A204.1 (cell line): Measurements from ENCODE around the gene FXYD5.
"Not testable (repeated sequence)": the region's sequence is repeated elsewhere in the genome, so short reads cannot be mapped to it uniquely, and the experiment has no call there.

ENCODE experiments used
- FAIRE-seq: peaks from 2 replicates; lab custom pipeline; 2012; peaks lifted over from hg19 to GRCh38; lab: Jason Lieb, UNC

FXYD5 gene

GRCh38 chr19:35120492-35120891, 34.0 kb upstream of the FXYD5 start:
- FAIRE-seq = no peak

DNA sequence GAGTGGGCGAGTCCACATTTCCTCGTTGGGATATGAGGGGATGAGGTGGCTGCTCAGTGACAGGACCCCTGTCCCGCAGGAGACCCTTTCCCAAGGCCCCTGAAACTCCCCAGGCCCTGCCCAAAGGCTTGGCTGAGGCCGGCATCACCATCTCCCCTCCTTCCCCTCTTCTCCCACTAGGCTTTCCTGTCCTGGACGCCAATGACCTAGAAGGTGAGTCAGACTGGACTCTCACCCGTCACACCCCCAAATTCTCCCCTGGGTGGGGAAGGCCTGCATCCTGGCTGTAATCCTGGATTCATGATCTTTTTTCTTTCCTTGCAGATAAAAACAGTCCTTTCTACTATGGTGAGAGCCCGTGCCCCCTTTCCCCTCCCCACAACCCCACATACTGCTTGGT, 33.6 kb upstream of the FXYD5 start:
- no peak for FAIRE-seq

DNA sequence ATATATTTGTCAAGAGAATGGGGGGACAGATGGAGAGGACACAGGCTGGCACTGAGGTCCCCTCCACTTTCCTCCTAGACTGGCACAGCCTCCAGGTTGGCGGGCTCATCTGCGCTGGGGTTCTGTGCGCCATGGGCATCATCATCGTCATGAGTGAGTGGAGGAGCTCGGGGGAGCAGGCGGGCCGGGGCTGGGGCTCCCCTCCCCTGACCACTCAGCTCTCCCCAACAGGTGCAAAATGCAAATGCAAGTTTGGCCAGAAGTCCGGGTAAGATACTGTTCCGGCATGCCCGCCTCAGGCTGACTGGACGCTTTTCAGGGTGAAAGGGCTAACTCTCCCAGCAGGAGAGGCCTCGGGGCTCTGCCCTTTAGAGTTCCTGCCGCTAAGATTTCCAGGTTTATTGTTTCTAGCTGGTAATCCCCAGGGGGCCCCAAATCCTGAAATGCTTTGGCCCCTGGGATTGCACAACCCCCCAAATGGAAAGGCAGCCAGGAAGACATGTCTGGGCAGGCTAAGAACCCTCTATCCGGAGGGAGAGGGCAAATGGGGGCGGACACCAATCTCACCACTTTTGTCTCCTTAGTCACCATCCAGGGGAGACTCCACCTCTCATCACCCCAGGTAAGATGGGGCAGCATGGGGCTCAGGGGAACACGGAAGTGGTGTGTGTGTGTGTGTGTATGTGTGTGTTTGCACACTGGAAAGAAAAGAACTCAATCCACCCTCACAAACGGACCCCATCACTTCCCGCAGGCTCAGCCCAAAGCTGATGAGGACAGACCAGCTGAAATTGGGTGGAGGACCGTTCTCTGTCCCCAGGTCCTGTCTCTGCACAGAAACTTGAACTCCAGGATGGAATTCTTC, 31.6 kb upstream of the FXYD5 start:
- no peak for FAIRE-seq

- FAIRE-seq = no peak
Observed at GRCh38 chr19:35123573-35123972, 31.0 kb upstream of the FXYD5 start.

GRCh38 chr19:35124098-35125060, 30.2 kb upstream of the FXYD5 start:
- no peak for FAIRE-seq

- FAIRE-seq = no peak
Observed at GRCh38 chr19:35125270-35125717, 29.2 kb upstream of the FXYD5 start.

GRCh38 chr19:35125749-35126623, 28.5 kb upstream of the FXYD5 start:
- no peak for FAIRE-seq

DNA sequence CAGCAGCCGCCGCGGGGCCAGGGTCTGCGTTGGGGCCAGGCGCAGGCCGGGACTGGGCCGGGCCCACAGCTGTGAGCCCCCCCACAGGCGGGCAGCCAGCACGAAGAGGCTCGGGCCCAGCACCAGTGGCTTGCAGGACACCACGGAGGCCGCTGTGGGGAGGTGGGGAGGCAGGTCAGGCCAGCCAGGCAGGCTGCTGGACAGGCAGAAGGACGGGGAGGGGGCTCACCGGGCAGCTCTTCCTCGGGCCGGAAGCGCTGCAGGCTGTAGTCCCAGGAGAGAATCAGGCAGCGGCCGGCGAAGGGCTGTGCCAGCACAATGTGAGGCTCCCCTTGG, 27.9 kb upstream of the FXYD5 start:
- no peak for FAIRE-seq

DNA sequence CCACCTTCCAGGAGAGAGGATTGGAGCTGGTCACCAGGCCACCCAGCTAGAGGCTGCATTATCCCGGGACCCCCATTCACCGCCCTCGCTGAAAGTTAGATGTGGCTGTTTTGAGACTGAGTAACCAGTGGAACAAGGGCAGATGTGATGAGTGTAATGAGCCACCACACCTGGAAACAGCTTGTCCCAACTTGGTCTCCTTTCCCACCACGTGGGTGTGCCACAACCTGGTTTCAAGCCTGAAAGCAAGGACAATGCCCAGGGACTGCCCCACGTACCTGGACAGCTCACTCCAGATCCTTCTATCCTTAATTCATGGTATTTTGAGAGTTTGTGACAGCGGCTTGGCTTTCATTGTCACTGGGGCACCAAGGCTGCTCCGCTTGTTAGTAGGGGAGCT, 26.7 kb upstream of the FXYD5 start:
- no peak for FAIRE-seq

DNA sequence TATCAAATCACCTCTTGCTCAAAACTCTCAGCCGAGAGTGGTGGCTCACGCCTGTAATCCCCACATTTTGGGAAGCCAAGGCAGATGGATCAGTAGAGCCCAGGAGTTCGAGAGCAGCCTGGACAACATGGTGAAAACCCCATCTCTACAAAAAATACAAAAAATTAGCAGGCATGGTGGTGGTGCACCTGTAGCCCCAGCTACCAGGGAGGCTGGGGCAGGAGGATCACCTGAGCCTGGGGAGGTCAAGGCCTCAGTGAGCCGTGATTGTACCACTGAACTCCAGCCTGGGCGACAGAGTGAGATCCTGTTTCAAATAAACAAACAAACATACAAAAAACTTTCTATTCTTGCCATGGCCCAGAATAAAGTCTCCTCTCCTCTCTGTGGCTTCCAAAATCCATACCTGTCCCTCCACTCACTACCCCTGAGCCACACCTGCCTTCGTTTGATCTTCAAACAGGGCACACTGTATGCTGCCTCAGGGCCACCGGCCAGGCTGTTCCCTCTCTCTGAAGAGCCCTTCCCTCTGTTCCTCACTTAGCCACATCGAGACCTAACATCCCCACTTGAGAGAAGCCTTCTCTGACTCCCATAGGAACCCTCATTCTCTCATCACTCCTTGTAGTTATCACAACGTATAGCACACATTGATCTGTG, 26.0 kb upstream of the FXYD5 start:
- no peak for FAIRE-seq

GRCh38 chr19:35129724-35130274, 24.7 kb upstream of the FXYD5 start:
- FAIRE-seq = not testable (repeated sequence)

GRCh38 chr19:35130761-35131720, 23.5 kb upstream of the FXYD5 start:
- no peak for FAIRE-seq

GRCh38 chr19:35132254-35132653, 22.3 kb upstream of the FXYD5 start:
- FAIRE-seq = no peak

GRCh38 chr19:35133826-35134225, 20.7 kb upstream of the FXYD5 start:
- FAIRE-seq = no peak

DNA sequence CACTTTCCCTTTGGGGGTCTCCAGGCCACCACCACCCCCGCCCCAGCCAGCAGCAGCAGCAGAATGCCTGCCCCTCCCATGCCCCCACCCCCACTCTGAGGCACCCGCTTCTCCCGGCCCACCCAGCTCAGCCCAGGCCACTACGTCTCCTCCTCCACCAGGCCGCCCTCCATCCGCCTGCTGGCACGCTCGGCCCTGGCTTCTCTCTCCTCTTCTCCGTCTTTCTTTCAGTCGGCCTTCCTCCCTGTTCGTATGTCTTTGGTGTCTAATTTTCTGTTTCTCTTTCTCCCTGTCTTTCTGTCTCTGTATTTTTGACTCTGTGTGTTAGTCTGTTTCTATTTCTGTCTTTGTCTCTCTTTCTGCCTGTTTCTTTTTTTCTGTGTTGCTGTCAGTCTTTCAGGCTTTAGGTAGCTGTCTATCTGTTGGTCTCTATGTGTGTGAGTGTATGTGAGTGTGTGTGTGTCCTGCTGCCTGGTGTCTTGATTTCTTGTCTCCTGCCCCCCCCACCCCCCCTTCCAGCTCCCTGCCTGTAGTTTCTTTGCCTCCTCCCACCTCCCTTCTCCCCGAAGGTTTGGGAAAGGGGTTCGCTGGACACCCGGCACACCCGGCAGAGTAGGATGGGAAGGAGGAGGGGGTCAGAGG, 19.8 kb upstream of the FXYD5 start, which contains the start of gene LGI4:
Gene LGI4 (minus strand): TSS at position 459 of the 642 bp plus-strand sequence. CDS start 379 bp downstream, at position 80.
- no peak for FAIRE-seq

GRCh38 chr19:35135389-35135909, 19.1 kb upstream of the FXYD5 start:
- no peak for FAIRE-seq

GRCh38 chr19:35136231-35136630, 18.3 kb upstream of the FXYD5 start:
- no peak for FAIRE-seq

DNA sequence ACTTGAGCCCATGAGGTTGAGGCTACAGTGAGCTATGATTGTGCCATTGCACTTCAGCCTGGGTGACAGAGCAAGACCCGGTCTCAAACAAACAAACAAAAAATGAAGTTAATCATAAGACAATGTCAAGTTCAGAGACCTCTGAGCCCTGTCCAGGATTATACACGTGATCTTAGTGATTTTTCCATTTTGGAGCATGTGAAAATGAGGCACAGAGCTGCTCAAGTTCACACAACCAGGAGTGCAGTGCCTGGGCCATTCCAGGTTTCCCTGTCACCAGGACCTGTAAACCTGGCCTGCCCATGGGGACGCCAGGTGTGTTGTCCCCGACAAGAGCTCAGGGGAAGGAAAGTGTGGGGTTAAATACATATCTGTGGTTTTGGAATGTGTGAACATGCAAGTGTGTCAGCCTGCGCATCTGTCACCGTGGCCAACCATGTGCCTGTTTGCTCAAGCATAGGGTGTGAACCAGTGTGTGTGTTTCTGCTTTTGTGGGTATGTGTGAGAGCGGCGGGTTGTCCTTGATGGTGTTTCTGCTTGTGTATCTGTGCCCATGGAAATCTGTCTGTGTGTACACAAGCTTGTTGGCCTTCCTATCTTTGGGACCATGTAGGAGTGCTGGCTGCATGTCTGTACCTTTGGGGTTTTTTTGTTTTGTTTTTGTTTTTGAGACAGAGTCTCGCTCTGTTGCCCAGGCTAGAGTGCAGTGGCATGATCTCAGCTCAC, 17.4 kb upstream of the FXYD5 start:
- FAIRE-seq = no peak
